ENCODE measurements around the gene SLC16A9. TPM values are rescaled to one million over a fixed set of nuclear protein-coding genes. Genes with fewer than 3 reads are reported as not detected.

Gene SLC16A9, protein sequence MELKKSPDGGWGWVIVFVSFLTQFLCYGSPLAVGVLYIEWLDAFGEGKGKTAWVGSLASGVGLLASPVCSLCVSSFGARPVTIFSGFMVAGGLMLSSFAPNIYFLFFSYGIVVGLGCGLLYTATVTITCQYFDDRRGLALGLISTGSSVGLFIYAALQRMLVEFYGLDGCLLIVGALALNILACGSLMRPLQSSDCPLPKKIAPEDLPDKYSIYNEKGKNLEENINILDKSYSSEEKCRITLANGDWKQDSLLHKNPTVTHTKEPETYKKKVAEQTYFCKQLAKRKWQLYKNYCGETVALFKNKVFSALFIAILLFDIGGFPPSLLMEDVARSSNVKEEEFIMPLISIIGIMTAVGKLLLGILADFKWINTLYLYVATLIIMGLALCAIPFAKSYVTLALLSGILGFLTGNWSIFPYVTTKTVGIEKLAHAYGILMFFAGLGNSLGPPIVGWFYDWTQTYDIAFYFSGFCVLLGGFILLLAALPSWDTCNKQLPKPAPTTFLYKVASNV
- total RNA-seq, result 10 to 100 TPM in 2 of 3 donors, 1 to 10 TPM in 1; 7.2 to 34.9 (median 28.8) TPM
- long read RNA-seq, donor 1, full-length matches to known transcripts, result 17 of 19 reads
- long read RNA-seq, donor 1, partial matches to known transcripts, result 0 of 19 reads
- long read RNA-seq, donor 1, other reads (novel, unspliced or antisense), result 2 of 19 reads
- long read RNA-seq, donor 2, full-length matches to known transcripts, result 6 of 11 reads
- long read RNA-seq, donor 2, partial matches to known transcripts, result 3 of 11 reads
- long read RNA-seq, donor 2, other reads (novel, unspliced or antisense), result 2 of 11 reads

DNA sequence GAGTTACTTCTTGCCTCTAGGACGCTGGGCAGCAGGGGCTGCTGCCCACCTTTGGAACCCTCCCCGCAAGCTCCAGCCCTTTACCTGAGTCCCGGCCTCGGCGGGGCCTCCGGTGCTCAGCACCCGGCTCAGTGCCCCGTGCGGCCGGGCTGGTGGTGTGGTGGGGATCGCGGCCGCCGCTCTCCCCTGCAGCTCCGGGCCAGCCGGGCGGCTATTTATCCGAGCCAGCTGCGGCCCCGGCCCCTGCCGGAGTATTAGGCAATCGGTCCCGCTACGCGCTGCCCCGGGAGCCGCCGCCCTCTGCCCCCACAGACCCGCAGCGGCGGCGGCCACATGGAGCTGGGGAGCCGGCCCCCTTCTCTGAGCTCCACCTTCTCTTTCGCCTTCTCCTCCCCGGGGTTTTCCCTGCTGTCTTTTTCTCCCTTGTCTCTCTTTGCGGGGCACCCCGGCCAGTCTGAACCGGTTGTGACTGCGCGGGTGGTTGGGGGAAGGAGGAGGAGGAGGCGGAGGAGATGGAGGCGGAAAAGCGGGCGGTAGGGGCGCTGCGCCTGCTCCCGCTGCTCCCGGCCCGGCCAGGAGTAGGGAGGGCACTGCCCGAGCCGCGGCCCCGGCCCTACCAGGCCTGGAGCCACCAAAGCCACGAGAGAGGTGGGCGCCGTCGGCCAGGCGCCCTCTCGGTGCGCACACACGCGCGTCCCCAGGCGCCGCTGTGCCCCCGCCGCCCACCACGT, at the start of gene SLC16A9:
TSS of gene SLC16A9 (minus strand) at position 456 of the 731 bp plus-strand sequence. CDS start 25,559 bp downstream, outside the sequence.
- intact Hi-C loops (cut with DNase I, micrococcal nuclease), result no loop called here
- Histone ChIP-seq H3K9me3 (no peaks in the 10 kb centered on the region), H3K4me3 (peak within 1 kb of the TSS; percentile 12), H3K36me3 (ENCODE audit: low read depth) (no peaks in the 10 kb centered on the region), H3K4me1 (ENCODE audit: low read depth) (peaks cover 3% of the 10 kb centered on the region)
- DNase-seq (peak; percentile 76 to 83 (median 78)), ATAC-seq (peak; percentile 87)
- TF ChIP-seq, protein P1, sequence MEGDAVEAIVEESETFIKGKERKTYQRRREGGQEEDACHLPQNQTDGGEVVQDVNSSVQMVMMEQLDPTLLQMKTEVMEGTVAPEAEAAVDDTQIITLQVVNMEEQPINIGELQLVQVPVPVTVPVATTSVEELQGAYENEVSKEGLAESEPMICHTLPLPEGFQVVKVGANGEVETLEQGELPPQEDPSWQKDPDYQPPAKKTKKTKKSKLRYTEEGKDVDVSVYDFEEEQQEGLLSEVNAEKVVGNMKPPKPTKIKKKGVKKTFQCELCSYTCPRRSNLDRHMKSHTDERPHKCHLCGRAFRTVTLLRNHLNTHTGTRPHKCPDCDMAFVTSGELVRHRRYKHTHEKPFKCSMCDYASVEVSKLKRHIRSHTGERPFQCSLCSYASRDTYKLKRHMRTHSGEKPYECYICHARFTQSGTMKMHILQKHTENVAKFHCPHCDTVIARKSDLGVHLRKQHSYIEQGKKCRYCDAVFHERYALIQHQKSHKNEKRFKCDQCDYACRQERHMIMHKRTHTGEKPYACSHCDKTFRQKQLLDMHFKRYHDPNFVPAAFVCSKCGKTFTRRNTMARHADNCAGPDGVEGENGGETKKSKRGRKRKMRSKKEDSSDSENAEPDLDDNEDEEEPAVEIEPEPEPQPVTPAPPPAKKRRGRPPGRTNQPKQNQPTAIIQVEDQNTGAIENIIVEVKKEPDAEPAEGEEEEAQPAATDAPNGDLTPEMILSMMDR (IDR thresholded peaks at IDR 0.05), result no peak

DNA sequence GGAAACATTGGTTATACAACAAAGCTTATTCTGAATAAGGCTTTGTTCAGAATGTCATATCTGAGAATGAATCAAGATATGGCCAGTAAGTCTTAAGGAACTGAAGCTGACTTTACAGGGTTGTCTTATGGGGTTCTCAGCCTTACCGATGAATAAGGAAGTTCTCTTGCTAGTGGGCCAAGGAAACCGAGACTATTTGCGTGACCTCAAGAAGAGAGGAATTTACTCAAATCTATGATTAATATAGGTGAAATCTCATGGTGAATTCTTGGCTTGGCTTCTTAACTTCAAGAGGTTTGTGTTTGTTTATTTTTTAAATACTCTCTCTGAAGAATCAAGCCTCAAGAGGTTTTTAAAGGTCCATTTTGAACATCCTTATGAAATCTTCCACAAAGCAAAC, 48.3 kb upstream of the SLC16A9 start:
- no peak for DNase-seq
- intact Hi-C loops (cut with DNase I, micrococcal nuclease), result no loop called here
- no peaks in the 10 kb centered on the region for H3K36me3 ChIP-seq (ENCODE audit: low read depth)

DNA sequence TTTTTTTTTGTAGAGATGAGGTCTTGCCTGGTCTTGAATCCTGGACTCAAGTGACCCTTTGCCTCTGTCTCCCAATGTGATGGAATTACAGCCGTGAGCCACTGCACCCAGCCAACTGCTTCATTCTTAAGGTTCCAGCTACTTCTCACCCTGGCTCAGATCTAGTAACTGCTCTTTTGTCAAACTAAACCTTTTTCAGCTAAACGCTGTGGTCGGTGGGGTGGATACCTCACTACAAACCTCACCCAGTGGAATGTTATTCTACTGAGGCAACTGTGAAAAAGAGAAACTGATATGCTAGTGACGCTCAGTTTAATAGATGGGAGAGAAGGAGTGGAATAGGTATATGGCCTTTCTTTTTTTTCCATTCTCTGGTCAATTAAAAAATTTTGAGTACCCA, 45.3 kb upstream of the SLC16A9 start:
- ATAC-seq, result no peak
- H3K9me3 ChIP-seq, result no peaks in the 10 kb centered on the region
- no peaks in the 10 kb centered on the region for H3K4me1 ChIP-seq (ENCODE audit: low read depth)
- H3K36me3 ChIP-seq (ENCODE audit: low read depth), result no peaks in the 10 kb centered on the region
- DNase-seq, result no peak
- intact Hi-C loops (cut with DNase I, micrococcal nuclease), result no loop called here
- TF ChIP-seq, protein P1 (IDR thresholded peaks at IDR 0.05), result no peak
- H3K4me3 ChIP-seq, result no peak overlapping the region

More for the DNA sequence above, 48.3 kb upstream of the SLC16A9 start:
- TF ChIP-seq, protein P1 (IDR thresholded peaks at IDR 0.05), result no peak
- no peak for ATAC-seq
- Histone ChIP-seq H3K4me1 (ENCODE audit: low read depth) (no peaks in the 10 kb centered on the region), H3K9me3 (no peaks in the 10 kb centered on the region), H3K4me3 (no peak overlapping the region)

DNA sequence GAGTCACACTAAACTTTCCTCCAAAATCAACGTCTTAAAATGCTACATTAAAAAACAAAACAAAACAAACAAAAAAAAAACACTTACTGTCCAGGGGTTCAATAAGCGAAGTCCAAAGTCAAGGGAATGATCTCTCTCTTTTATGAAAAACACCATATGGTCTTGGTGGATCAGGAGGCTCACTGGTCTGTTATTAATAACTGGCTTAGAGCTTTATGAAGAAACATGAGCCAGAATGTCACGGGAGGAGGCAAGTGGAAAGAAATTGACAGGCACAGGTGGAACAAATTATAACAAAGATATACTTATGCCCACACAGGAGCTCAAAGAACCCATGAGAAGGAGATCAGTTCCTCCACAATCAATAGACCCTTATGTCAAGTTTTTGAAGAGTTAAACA, 43.6 kb upstream of the SLC16A9 start, which contains the start of gene MRLN:
TSS of gene MRLN (minus strand) at position 189 of the 400 bp plus-strand sequence.
- TF ChIP-seq, protein P1 (IDR thresholded peaks at IDR 0.05), result no peak
- H3K4me1 ChIP-seq (ENCODE audit: low read depth), result no peaks in the 10 kb centered on the region
- no peak within 1 kb of the TSS for H3K4me3 ChIP-seq
- DNase-seq, result no peak
- no peaks in the 10 kb centered on the region for H3K9me3 ChIP-seq
- ATAC-seq, result no peak
- no peaks in the 10 kb centered on the region for H3K36me3 ChIP-seq (ENCODE audit: low read depth)
- intact Hi-C loops (cut with DNase I, micrococcal nuclease), result no loop called here

DNA sequence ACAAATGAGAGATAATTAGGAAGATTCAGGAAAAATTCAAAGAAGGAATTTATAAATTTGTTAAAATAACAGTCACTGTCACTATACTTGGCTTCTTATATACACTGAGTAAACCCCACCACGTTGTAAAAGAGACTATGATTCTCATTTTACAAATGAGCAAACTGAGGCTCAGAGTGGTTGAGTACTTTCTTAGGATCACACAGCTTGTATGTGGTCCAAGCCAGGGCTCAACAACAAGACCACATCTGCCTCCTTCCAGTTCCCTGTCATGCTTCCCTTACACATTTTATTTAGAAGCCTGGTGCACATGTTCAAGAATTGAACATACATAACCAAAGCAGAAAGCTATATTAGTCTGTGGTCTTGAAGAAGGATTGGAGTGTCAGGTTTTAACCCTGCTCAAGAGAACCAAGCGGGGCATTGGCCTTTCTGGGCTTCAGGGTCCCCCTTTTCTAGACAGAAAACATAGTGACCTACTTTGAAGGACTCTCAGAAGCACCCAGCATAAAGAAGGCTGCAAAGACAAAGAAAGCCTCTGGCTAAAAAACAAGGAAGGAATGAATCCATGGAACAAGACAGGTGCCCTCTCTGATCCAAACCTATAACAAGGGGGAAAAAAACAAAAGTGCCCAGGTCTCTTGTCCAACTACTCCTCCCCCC, 42.8 kb upstream of the SLC16A9 start:
- no peak for ATAC-seq
- TF ChIP-seq, protein P1 (IDR thresholded peaks at IDR 0.05), result no peak
- H3K4me3 ChIP-seq, result no peak overlapping the region

More for the DNA sequence above, 42.8 kb upstream of the SLC16A9 start:
- intact Hi-C loops (cut with DNase I, micrococcal nuclease), result no loop called here
- no peak for DNase-seq
- no peaks in the 10 kb centered on the region for H3K36me3 ChIP-seq (ENCODE audit: low read depth)
- no peaks in the 10 kb centered on the region for H3K4me1 ChIP-seq (ENCODE audit: low read depth)
- no peaks in the 10 kb centered on the region for H3K9me3 ChIP-seq

Measured in mucosa of descending colon (tissue), 3 donors.